Measurements from ENCODE around the gene CACNG5.

The CACNG5 gene

DNA sequence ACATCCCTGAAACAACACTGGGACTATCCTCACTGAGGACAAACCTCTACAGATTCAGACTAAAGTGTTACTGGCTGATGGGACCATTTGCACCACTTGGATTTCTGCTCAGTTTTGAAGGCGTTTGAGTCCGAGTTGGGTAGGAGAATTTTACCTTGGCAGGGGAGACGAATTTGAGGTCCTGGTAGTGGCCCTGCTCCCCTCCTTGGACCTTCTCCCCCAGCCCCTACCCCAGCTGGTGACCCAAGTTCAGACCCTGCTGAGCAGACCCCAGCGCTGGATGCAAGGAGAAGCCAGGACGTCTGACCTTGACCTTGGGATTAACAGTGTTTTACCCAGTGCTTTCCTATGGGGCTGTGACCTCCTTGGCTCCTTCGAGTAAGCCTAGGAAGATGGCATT is 13.6 kb downstream of the CACNG5 start:
- in situ Hi-C loops (cut with HindIII; ENCODE audit: low sequenced_read_pairs): no loop called here

DNA sequence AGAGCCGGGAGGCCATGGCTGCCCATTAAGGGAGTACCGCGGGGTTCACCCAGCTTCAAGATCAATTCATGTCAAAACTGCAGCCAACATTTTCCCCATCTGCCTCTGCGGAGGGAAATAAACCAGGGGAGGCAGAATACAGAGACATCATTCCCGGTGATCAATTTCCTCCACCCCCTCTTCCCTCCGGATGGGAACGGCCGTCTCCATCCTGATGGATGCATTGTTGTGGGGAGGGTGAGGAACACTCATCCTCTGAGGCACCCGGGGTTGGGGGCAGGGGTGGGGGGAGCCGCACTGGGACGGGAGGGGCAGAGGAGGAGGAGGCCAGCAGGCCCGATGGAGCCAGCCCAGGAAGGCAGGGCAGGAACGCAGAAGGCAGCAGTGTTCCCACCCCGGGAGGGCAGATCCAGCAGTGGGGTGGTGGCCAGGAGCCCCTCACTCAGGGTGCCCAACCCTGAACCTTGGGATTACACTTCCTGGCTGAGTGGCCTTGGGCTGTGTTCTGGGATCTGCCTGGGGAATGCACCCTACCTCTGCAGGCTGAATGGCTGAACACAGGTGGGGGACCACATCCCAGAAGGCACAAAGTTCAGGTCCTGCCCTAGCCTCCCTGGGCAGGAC is 14.2 kb downstream of the CACNG5 start:
- in situ Hi-C loops (cut with HindIII; ENCODE audit: low sequenced_read_pairs): no loop called here

DNA sequence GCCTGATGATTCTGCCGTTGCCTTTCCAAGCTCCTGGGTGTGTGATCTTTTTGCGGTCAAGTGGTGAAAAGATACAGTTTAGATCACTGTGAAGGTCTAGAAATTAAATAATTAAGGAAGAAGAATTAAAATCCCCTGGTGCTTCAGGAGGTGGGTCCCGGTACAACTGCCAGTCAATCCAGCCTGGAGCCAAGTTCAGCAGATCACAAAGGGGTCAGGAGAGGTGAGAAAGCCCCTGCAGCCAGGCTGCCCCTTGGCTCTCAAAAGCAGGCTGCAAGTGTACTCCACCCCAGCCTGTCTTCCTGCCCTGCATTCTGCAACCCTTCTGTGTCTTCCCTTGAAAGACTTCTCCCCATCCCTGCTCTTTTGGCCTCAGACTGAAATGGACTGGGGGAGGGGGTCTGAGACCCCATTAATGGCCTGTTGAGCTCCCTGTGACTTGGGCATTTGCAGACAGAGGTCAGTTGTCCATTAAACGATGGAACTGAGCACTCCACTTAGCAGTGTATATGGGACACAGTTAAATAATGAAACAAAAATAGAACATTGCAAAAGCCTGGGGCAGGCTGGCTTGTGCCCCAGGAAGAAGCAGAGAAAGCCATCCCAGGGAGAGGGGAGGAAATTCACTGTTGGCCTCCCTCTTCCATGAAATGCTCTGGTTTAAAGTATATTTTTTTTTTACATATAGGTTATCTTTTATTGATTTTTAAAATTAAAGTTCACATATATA is 15.1 kb downstream of the CACNG5 start:
- in situ Hi-C loops (cut with HindIII; ENCODE audit: low sequenced_read_pairs): no loop called here

DNA sequence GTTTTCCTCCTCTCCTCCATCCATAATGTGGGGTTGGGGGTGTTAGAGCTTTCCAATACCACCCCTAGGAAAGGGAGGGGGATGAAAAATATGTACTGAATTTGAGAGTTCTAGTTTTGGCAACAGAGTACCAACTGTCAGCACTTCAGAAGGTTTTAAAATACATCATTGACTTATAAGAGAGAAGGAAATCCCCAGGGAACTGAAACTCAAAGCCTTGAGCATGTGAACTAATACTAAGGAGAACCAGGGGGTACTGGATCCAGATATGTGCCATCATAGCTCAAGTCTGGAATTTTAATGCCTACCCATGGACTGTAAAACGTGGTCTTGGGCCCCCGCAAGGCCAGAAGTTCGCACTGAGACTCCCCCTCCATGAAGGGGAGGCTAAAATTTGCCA is 15.8 kb downstream of the CACNG5 start:
- in situ Hi-C loops (cut with HindIII; ENCODE audit: low sequenced_read_pairs): no loop called here

GRCh38 chr17:66855204-66855603 is 20.3 kb downstream of the CACNG5 start:
- in situ Hi-C loops (cut with HindIII; ENCODE audit: low sequenced_read_pairs): no loop called here

DNA sequence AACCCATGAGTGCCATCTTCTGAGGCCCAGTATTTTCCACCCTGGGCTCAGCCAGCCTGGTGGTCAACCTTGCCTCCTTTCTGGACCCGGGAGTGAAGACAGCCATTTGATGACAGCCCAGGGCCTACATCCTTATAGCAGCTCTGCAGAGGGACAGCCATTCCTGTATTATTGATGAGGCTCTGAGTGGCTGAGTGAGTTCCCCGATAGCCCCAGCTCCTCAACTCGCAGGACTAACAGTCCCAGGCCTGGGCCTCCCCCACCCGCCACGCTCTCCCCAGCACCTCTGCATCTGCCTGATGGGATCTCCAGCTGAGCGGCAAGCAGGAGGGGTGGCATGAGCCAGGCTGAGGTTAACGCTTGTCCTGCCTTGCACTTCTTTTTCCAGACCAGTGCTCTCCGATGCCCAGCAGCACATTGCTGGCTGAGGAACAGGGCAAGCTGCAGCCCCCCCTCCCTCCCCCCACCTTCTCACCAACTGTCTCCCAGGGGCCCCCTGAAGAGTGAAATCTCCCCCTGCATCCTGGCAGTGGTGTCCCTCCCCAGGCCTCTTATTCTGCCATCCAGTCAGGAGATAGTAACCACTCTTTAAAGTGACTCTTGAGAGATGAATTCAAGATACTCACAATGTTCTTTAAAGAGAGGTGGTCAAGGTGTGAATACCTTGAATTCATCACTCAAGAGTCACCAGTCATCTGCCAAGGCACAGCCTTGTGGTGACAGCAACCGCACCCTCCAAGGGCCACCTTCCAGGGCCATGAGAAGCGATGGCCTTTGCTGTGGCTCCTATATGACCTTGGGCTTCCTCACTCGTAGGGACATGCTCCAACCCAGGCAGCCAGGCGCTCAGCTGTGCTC is 23.5 kb downstream of the CACNG5 start:
- in situ Hi-C loops (cut with HindIII; ENCODE audit: low sequenced_read_pairs): no loop called here

GRCh38 chr17:66859353-66859752 is 24.4 kb downstream of the CACNG5 start:
- in situ Hi-C loops (cut with HindIII; ENCODE audit: low sequenced_read_pairs): no loop called here

DNA sequence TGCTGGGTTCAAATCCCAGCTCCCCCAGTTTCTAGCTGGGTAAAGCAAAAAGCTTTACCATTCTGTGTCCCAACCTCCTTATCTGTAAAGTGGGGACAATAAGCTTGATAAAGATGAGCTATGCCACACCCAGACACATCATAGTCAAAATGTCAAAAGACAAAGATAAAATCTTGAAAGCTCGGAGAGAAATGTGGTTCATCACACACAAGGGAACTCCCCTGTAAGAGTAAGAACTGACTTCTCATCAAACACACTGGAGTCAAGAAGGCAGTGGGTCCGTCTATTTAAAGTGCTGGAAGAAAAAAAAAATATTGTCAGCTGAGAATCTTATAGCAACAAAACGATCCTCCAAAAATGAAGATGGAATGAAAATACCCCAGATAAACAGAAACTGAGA is 25.3 kb downstream of the CACNG5 start:
- in situ Hi-C loops (cut with HindIII; ENCODE audit: low sequenced_read_pairs): loop anchor here (5.0 kb wide), 2 partner anchors 38 to 62 kb away; no protein-coding TSS in a partner anchor

DNA sequence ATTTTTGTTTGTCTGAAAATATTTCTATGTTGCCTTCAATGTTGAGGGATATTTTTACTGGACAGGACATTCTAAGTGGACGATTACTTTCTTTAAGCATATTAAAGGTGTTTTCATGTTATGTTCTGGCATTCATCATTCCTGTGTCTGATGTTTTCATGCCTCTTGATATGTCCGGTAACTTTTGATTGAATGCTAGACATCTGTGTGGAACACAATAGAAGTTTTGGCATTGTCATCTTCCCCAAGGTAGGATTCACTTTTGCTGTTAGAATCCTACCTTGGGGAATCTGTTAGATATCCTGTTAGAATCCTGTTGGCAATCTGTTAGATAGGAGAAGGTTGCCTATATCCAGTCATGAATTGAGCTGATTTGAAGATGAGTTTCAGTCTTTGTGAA is 28.9 kb downstream of the CACNG5 start:
- in situ Hi-C loops (cut with HindIII; ENCODE audit: low sequenced_read_pairs): loop anchor here (5.0 kb wide), 2 partner anchors 42 to 58 kb away; no protein-coding TSS in a partner anchor

- in situ Hi-C loops (cut with HindIII; ENCODE audit: low sequenced_read_pairs): no loop called here
These were observed 30.2 kb downstream of the CACNG5 start for GRCh38 chr17:66865151-66865550.

- in situ Hi-C loops (cut with HindIII; ENCODE audit: low sequenced_read_pairs): loop anchor here (5.0 kb wide), 1 partner anchor 72 kb away; no protein-coding TSS in a partner anchor
These were observed 39.0 kb downstream of the CACNG5 start for GRCh38 chr17:66873962-66874361.

GRCh38 chr17:66884931-66885330 is 50.0 kb downstream of the CACNG5 start:
- in situ Hi-C loops (cut with HindIII; ENCODE audit: low sequenced_read_pairs): no loop called here

DNA sequence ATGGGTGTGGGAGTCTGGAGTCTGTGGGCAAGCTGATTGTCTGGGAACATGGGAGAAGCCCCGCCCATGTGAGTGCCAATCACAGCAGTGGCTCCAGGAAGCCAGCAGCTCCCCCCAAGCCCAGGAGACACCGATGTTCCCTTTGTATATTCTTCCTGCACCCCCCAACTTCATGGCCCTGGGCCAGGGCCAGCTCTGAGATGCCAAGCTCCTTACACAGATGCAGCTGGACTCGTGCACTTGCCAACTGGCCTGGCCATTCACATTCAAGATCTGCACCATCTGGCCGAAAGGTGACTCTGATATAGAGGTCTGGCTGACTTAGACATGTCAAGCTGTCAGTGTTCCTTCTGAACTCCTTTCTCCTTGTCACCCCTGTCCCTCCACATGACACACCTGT is 50.5 kb downstream of the CACNG5 start:
- in situ Hi-C loops (cut with HindIII; ENCODE audit: low sequenced_read_pairs): no loop called here

GRCh38 chr17:66889480-66890230 is 54.7 kb downstream of the CACNG5 start:
- in situ Hi-C loops (cut with HindIII; ENCODE audit: low sequenced_read_pairs): no loop called here

DNA sequence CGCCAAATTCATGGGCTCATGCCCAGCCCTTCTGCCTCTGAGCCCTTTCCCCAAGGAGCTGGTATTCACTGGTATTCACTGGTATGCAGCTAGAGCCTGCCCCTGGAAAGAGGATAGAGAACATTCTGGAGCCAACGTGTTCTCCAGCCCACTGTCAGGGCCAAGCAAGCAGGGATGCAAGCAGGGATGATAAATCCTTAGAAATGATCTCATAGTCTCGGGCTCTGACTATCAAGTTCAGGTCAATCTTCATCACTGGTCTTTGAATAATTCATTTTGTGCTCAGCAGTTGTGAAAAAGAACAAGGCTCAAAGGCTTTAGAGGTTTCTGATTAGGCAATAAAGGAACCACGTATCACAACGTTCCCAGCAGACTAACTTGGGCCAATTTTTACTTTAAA is 57.3 kb downstream of the CACNG5 start:
- in situ Hi-C loops (cut with HindIII; ENCODE audit: low sequenced_read_pairs): no loop called here

DNA sequence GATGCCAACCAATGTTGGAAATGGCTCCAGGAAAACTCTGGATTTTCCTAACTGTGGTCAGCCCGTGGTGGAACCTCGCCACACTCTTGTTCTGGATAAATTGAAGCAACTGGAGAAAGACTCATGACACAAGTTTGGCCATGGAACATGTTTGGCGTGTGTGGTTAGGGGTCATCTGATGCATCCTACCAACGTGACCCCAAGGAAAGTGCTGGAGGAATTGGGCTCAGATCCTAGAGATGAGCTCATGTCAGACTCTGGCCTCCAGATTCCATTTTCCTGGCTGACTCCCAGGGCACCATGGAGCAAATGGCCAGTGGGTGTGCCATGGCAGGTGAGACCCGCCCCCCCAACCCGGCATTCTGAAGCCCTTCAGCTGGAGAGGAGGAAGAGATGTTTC is 58.5 kb downstream of the CACNG5 start:
- in situ Hi-C loops (cut with HindIII; ENCODE audit: low sequenced_read_pairs): no loop called here

GRCh38 chr17:66893863-66894262 is 58.9 kb downstream of the CACNG5 start:
- in situ Hi-C loops (cut with HindIII; ENCODE audit: low sequenced_read_pairs): no loop called here

DNA sequence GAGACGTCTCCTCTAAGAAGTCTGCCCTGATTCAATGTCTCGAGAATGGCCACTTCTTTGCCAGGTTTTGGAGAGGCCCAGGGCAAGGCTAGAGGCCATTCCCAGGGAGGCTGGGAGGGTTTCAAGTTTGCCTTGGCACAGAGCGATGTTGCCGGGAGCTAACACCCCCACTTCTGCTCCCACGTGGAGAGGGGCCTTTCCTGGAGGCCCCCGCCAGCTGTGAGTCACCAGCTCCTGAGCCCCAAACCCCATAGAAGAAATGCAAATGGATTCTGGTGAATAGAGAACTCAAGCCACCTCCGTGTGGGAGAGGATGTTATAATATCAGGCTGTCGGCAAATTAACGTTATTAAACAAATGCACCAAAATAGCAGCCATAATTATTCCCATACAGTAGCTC is 62.2 kb downstream of the CACNG5 start:
- in situ Hi-C loops (cut with HindIII; ENCODE audit: low sequenced_read_pairs): no loop called here

DNA sequence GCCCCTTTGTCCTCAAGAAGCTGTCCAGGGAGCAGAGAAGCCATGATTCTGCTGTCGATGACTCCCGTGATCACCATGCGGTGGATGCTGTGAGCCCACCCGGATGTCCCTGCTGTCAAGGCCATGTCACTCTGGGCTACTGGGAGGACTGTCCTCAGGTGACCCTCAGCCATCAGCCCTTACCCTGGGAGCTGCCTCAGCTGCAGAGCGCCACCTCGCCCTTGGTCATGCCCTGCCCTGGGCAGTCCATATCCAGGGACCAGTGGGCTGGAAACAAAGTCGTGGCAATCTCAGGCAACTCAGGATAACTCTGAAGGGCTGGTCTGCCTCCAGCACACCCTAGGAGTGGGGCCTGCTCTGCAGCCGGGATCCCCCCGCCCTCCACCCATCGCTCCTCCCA is 63.6 kb downstream of the CACNG5 start:
- in situ Hi-C loops (cut with HindIII; ENCODE audit: low sequenced_read_pairs): no loop called here

DNA sequence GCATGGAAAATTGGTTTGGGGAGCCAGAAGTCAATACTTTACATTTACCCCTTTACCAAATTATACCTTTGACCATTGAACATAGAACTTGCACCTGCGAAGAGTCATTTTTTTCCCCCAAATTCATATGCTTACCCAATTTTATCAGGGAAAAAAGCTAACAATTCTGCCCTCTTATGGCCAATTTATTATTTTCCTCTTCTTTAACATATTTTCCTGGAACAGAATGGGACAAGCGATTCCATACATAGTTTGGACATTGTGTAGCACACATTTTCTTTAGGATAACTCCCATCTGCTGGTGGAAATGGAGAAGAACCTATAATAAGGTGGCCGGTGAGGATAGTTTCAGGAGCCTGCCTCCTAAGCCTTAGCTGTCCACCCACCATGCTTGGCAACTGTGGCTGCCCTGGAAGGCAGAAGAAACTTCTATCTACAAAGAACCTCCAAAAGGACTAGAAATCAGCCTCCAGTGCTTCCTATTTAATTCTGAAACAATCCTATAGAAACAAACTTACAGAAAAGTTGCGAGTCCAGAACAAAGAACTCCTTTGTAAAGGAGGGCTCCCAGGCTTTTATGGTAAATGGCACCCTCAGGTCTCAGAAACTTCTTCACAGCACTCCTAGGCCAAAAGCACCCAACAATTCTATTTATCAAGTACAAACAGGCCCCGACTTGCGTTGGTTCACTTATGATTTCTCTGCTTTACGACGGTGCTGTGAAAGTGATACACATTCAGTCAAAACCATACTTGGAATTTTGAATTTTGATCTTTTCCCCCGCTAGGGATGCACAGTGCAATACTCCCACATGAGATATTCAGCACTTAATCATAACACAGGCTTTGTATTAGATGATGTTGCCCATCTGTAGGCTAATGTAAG is 65.5 kb downstream of the CACNG5 start:
- in situ Hi-C loops (cut with HindIII; ENCODE audit: low sequenced_read_pairs): no loop called here

All from endothelial cell of hepatic sinusoid (primary cell).